HUES6 (cell line): ENCODE data around the gene TPM2.

Source experiments
- H3K27ac ChIP-seq: 2 replicates; pipeline ENCODE4 v1.7.0; 2013; ENCODE audit warnings: low read depth, mild to moderate bottlenecking, low read length, inconsistent platforms
- H3K27me3 ChIP-seq: 2 replicates; pipeline ENCODE4 v1.6.1; 2013; ENCODE audit warnings: low read length; ENCODE audit not compliant: control insufficient read depth, insufficient read depth
- H3K36me3 ChIP-seq: 2 replicates; pipeline ENCODE4 v1.6.1; 2013; ENCODE audit warnings: low read length; ENCODE audit not compliant: control insufficient read depth, insufficient read depth
- H3K4me1 ChIP-seq: 2 replicates; pipeline ENCODE4 v1.6.1; 2013; ENCODE audit warnings: low read length; ENCODE audit not compliant: control insufficient read depth, insufficient read depth
- H3K4me3 ChIP-seq: 2 replicates; pipeline ENCODE4 v1.5.1; 2013; ENCODE audit warnings: low read depth, low read length
- H3K9ac ChIP-seq: one replicate; pipeline ENCODE4 v1.6.1; 2013; ENCODE audit warnings: mild to moderate bottlenecking, low read length
- H3K9me3 ChIP-seq: 2 replicates; pipeline ENCODE4 v1.6.1; 2013; ENCODE audit warnings: low read depth, low read length; ENCODE audit not compliant: control insufficient read depth, insufficient read depth

Gene TPM2

DNA sequence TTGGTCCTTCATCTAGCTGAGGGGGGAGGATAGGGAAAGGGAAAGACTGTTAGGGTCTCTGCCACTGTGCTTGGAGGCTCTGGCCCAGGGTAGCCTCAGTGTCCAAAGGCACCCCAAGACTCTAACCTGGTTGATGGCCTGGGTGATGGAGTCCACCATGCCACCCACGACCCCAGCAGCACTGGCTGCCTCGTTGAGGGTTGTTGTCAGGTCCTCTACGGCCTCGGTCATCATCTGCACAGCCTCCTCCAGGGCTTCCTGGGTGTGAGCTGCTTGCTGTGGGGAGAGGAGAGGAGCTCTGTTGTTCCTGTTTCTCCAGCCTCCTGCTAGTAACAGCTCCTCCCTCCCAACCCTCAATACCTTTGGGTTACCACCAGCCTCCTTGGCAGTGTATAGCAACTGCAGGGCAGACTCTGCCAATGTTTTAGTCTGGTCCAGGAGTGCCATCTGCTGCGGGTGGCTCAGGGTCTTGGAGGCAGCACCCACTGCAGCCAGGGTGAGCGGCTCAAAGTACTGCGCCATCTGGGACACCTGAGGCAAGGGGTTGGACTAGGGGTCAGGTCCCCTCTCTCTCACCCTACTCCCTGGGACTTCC, 16.2 kb upstream of the TPM2 start:
- no peaks in the 10 kb centered on the region for H3K27me3 ChIP-seq
- H3K4me3 ChIP-seq, result no peak overlapping the region
- H3K9ac ChIP-seq, result no peak overlapping the region
- no peaks in the 10 kb centered on the region for H3K4me1 ChIP-seq
- H3K9me3 ChIP-seq, result no peaks in the 10 kb centered on the region
- H3K36me3 ChIP-seq, result peaks cover 92% of the 10 kb centered on the region
- no peak overlapping the region for H3K27ac ChIP-seq

DNA sequence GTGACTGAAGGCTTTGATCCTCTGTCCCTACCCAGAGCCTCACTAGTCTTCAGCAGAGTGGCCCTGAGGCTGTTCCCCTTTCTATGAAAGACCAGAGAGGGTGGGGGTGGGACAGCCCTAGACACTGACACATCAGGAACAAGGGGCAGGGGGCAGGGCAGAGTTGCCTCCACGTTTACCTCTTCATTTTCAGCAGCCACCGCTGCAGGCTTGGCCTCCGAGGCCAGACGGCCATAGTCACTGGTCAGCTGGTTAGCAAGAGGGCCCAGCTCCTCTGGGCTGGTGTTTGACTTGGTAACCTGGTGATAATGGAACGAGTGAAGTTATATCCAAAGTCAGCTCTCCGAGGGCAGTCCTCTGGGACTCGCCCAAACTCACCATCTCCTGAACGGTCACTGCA, 15.6 kb upstream of the TPM2 start:
- no peaks in the 10 kb centered on the region for H3K9me3 ChIP-seq
- no peak overlapping the region for H3K4me3 ChIP-seq
- no peaks in the 10 kb centered on the region for H3K27me3 ChIP-seq
- H3K9ac ChIP-seq, result no peak overlapping the region
- H3K36me3 ChIP-seq, result peaks cover 92% of the 10 kb centered on the region
- H3K27ac ChIP-seq, result no peak overlapping the region
- H3K4me1 ChIP-seq, result no peaks in the 10 kb centered on the region

DNA sequence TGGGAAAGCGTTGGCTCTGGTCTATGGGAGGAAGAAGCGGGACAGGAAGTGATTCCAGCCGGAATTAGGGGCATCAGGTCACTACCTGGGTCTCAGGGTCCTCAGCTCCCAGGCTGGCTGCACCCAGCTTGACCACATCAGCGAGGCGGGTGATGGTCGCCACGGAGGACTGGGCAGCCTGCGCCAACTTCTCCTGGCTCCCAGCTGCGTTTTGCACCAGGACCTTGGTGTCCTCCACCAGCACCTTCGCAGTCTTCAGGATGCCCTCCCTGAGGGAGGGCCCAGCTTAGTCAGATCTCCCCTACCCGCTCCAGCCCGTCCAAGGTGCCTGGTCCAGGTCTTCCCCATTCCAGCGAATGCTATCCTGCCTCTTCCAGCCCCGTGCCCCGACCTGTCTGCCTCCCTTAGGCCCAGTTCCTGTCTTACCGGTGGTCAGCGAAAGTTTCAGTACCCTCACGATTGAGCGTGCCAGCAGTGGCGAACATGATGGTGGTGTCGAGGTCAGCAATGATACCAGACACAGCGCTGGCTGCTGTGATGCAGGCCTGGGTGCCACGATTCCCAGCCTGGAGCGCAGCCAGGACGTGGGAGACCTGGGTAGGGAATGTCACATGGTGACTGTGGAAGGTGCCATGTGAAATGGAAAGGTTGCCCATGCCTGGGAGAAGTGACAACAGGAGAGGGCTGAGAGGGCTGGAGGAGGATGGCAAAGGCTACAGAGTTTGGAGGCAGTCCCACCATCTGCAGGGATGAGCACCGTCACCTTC, 14.4 kb upstream of the TPM2 start:
- no peak overlapping the region for H3K27ac ChIP-seq
- no peaks in the 10 kb centered on the region for H3K27me3 ChIP-seq
- H3K36me3 ChIP-seq, result peaks cover 98% of the 10 kb centered on the region
- H3K9ac ChIP-seq, result no peak overlapping the region
- no peaks in the 10 kb centered on the region for H3K4me1 ChIP-seq
- H3K4me3 ChIP-seq, result no peak overlapping the region
- no peaks in the 10 kb centered on the region for H3K9me3 ChIP-seq

DNA sequence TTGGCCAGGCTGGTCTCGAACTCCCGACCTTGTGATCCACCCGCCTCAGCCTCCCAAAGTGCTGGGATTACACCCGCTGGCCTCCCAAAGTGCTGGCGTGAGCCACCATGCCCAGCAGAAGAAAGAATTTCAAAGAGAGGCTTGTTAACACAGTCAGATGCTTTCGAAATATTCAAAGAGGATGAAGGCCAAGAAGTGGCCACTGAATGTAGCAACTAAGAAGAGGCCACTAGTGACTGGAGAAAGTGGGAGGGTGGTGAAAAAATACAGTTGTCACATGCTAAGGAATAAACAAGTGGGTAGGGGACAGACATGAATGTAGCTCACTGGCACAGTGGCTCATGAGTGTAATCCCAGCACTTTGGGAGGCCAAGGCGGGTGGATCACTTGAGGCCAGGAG, 13.0 kb upstream of the TPM2 start:
- Histone ChIP-seq H3K9ac (no peak overlapping the region), H3K4me1 (no peaks in the 10 kb centered on the region), H3K9me3 (no peaks in the 10 kb centered on the region), H3K4me3 (no peak overlapping the region), H3K27ac (no peak overlapping the region), H3K36me3 (peaks cover 99% of the 10 kb centered on the region), H3K27me3 (no peaks in the 10 kb centered on the region)

DNA sequence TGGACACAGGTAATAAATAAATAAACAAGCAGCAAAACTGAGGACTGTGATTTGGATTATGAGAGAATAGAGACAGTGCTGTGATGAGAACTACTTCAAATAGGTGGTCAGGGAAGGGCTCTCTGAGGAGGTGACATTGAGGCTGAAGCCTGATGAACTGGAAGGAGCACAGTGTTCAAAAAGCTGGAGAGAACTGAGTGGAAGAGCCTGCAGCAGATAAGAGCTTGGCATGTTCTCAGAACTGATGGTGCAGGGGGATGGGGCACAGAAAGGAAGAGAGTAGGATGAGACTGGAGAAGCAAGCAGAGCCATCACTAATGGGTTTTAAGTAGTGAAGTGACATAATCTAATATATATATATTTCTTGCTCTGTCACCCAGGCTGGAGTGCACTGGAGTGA, 11.2 kb upstream of the TPM2 start:
- Histone ChIP-seq H3K36me3 (peaks cover 97% of the 10 kb centered on the region), H3K27ac (no peak overlapping the region), H3K27me3 (no peaks in the 10 kb centered on the region), H3K4me3 (no peak overlapping the region), H3K9me3 (no peaks in the 10 kb centered on the region), H3K4me1 (no peaks in the 10 kb centered on the region), H3K9ac (no peak overlapping the region)

DNA sequence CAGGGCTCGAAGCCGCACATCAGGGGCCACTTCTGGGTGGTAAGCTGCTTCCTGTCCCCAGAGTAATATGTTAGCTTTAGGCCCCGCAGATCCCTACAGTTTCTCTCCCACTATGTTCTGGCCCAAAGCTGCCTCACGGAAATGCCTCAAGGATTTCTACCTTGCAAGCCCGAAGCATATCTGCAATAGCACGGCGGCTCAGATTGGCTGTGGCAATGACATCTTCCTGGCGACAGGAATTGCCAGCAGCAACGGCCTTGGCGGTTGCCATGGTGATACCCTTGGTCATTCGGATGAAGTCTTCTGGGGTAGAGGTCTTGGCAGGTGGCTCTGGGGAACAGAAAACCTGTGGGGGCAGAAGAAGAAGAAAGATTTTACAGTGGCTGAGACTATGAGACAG, 10.3 kb upstream of the TPM2 start:
- H3K9me3 ChIP-seq, result no peaks in the 10 kb centered on the region
- no peak overlapping the region for H3K4me3 ChIP-seq
- H3K9ac ChIP-seq, result no peak overlapping the region
- H3K4me1 ChIP-seq, result no peaks in the 10 kb centered on the region
- peaks cover 90% of the 10 kb centered on the region for H3K36me3 ChIP-seq
- no peak overlapping the region for H3K27ac ChIP-seq
- H3K27me3 ChIP-seq, result no peaks in the 10 kb centered on the region

DNA sequence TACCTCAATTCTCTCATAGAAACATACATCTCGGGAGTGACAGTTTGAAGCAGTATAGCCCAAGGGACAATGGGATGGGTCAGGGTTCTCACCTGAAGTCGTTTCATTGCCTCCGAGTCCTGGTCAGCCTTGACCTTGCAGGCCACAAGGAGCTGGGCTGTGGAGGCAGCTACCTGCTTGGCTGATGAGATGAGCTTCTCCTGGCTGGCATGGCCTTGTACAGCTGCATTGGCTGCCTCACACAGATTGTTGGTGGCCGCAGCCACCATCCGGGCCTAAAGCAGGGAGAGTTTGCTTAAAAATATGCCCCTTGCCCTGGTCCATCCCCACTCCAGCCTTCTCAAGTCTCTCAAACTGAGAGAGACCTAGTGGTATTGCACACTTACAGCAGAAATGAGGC, 8.5 kb upstream of the TPM2 start:
- no peaks in the 10 kb centered on the region for H3K4me1 ChIP-seq
- H3K4me3 ChIP-seq, result no peak overlapping the region
- H3K9ac ChIP-seq, result no peak overlapping the region
- no peak overlapping the region for H3K27ac ChIP-seq
- H3K27me3 ChIP-seq, result no peaks in the 10 kb centered on the region
- peaks cover 72% of the 10 kb centered on the region for H3K36me3 ChIP-seq
- no peaks in the 10 kb centered on the region for H3K9me3 ChIP-seq

DNA sequence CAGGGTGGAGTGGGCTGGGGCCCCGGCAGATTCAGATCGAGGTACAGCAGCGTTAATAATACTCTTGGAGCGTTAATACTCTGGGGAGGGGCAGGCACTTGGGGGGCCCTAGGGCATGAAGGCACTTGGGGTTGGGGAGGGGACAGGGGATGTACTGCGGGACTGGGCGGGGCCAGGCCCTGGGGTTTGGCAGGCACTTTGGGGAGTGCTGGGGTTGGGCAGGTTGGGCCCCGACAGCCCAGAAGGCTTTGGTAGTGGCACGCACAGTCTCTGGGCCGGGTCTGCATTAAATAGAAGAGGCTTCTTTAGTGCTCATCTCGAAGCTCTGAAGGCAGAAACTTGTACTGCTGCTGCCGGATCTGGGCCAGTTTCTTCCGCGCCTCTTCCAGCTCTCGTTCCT, 7.8 kb upstream of the TPM2 start:
- H3K4me3 ChIP-seq, result no peak overlapping the region
- no peaks in the 10 kb centered on the region for H3K27me3 ChIP-seq
- H3K4me1 ChIP-seq, result no peaks in the 10 kb centered on the region
- no peak overlapping the region for H3K9ac ChIP-seq
- peaks cover 65% of the 10 kb centered on the region for H3K36me3 ChIP-seq
- no peak overlapping the region for H3K27ac ChIP-seq
- no peaks in the 10 kb centered on the region for H3K9me3 ChIP-seq

DNA sequence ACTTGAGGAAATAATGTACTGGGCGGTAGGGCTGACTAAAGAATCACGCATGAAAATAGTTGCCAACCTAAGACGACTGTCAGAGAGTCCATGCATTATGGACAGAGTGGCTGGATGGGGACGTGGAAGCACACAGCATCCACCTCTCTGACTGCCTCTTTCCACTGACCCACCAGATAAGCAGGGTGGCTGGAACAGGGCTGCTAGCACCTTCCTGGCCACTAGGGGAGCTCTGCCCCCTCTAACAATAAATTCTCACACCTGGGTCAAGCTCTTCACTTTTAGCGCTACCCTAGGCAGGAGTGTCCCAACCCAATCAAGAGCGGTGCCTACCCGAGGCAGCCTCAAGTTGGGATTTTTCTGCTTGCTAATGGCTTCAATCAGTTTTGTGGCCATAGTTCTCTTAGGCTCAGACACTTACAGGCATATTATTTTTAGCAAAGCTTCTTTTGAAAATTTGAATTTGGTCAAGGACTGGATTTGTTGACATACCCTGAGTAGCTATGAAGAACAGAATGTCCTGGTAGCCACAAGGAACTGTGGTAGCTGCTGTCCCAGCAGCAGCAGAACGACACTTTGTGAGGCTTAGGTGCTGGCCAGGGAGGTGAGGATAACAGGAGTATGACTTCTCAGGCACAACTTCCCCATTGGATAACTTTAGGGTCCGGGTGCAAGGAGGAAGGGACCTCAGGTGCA, 6.9 kb upstream of the TPM2 start:
- no peak overlapping the region for H3K4me3 ChIP-seq
- peaks cover 57% of the 10 kb centered on the region for H3K36me3 ChIP-seq
- no peak overlapping the region for H3K9ac ChIP-seq

DNA sequence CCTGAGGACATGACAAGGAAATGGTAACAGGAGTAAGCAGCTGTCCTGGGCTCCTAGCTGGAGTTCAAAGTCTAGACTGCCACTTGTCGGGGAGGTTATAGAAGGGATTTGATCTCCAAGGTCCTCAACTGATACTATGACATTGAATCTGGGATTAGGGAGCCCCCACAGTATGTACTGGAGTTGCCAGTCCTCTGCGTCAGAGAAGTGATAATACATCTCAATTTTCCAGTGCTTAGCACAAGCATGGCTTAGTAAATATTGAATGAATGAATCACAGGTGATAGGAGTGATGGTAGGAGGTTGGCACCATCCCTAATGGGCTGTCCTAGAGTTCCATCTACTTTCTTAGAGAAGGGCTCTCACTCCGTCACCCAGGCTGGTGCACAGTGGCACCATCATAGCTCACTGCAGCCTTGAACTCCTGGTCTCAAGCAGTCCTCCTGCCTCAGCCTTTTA, 6.2 kb upstream of the TPM2 start:
- Histone ChIP-seq H3K4me1 (peaks cover 6% of the 10 kb centered on the region; the same call in 1 of the 2 replicates), H3K4me3 (no peak overlapping the region), H3K9ac (no peak overlapping the region), H3K36me3 (peaks cover 50% of the 10 kb centered on the region), H3K27ac (no peak overlapping the region), H3K27me3 (no peaks in the 10 kb centered on the region), H3K9me3 (no peaks in the 10 kb centered on the region)

More for the DNA sequence above, 6.9 kb upstream of the TPM2 start:
- H3K27me3 ChIP-seq, result no peaks in the 10 kb centered on the region
- no peak overlapping the region for H3K27ac ChIP-seq
- H3K4me1 ChIP-seq, result peaks cover 3% of the 10 kb centered on the region; the same call in 1 of the 2 replicates
- no peaks in the 10 kb centered on the region for H3K9me3 ChIP-seq

DNA sequence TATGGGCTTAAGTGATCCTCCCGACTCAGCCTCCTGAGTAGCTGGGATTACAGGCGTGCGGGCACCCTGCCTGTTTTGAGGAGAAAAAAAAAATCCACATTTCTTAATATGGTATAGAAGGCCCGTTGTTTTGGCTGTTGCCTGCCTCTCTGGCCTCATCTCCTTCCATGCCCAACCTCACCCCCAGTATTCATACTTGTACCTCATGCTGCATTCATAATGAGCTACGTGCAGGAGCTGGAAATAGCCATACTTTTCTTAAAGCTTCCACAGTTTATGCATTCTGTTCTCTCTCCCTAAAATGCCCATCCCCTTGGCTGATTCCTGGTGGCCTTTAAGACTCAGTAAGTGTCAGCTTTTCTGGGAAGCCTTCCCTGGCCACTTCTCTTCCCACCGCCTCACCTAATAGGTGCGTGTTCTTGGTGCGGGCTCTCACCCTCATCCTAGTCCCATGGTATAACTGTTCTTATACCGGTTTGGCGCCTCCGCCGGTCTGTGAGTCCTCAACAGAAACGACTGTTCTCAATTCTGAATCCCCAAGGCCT, 2.1 kb upstream of the TPM2 start:
- Histone ChIP-seq H3K36me3 (peaks cover 29% of the 10 kb centered on the region), H3K9me3 (no peaks in the 10 kb centered on the region), H3K27ac (no peak overlapping the region), H3K9ac (no peak overlapping the region), H3K4me3 (peak overlapping the region; percentile 91; the same call in 1 of the 2 replicates), H3K27me3 (no peaks in the 10 kb centered on the region), H3K4me1 (peaks cover 15% of the 10 kb centered on the region; the same call in 1 of the 2 replicates)
